PC-9 (cell line): Measurements from ENCODE around the gene GAP43. TPM values are rescaled to one million over a fixed set of nuclear protein-coding genes. Genes with fewer than 3 reads are reported as not detected.

Experiments
- BruUV-seq: library from RNA; stranded (reverse); fragments of 400-500 nt; replicated peaks from 2 replicates; lab custom pipeline; 2021; lab: Mats Ljungman, UMichigan
- CTCF ChIA-PET: fragments of 300-600 bp; sonication (Branson Sonifier 250); formaldehyde crosslinking; loops from one replicate; lab custom pipeline; 2022; ENCODE audit warnings: antibody characterized with exemption; lab: Charles Lee
- POLR2A ChIA-PET: fragments of 300-600 bp; sonication (Branson Sonifier 250); formaldehyde crosslinking; loops from one replicate; lab custom pipeline; 2022; ENCODE audit warnings: antibody characterized with exemption; ENCODE audit not compliant: unreplicated experiment; lab: Charles Lee
- DNase-seq, 2 experiments: peaks; one replicate each; pipeline versions ENCODE4 v3.0.0 to v3.0.0-alpha.2; 2015 to 2022; ENCODE audit warnings: mixed read lengths in 1 of 2
- H2AFZ ChIP-seq: fragments of 200-600 bp; sonication (generic); 2 replicates; pipeline ENCODE4 v1.8.1; 2017; ENCODE audit warnings: antibody characterized with exemption
- H3F3A ChIP-seq: fragments of 200-600 bp; sonication (generic); 2 replicates; pipeline ENCODE4 v1.8.1; 2017; ENCODE audit warnings: antibody characterized with exemption, mild to moderate bottlenecking, low read depth; ENCODE audit not compliant: insufficient read depth
- H3K27ac ChIP-seq: fragments of 200-600 bp; sonication (generic); 2 replicates; pipeline ENCODE4 v1.6.1; 2016; ENCODE audit warnings: mixed run types
- H3K27me3 ChIP-seq: fragments of 200-600 bp; sonication (generic); 2 replicates; pipeline ENCODE4 v1.6.1; 2016; ENCODE audit warnings: low read depth, mixed run types; ENCODE audit not compliant: insufficient read depth
- H3K36me3 ChIP-seq: fragments of 200-600 bp; sonication (generic); 2 replicates; pipeline ENCODE4 v1.6.1; 2016; ENCODE audit warnings: low read depth, mixed run types
- H3K4me1 ChIP-seq: fragments of 200-600 bp; sonication (generic); replicated peaks from 2 replicates; pipeline ENCODE4 v1.6.1; 2016; ENCODE audit warnings: mixed run types; ENCODE audit not compliant: insufficient read depth
- H3K4me2 ChIP-seq: fragments of 200-600 bp; sonication (generic); 2 replicates; pipeline ENCODE4 v1.6.1; 2017; ENCODE audit warnings: mixed run types
- H3K4me3 ChIP-seq: fragments of 200-600 bp; sonication (generic); 2 replicates; pipeline ENCODE4 v1.6.1; 2016; ENCODE audit warnings: mixed run types
- H3K79me2 ChIP-seq: fragments of 200-600 bp; sonication (generic); 2 replicates; pipeline ENCODE4 v1.6.1; 2017; ENCODE audit warnings: low read depth, mixed run types
- H3K9me2 ChIP-seq: fragments of 200-600 bp; sonication (generic); 2 replicates; pipeline ENCODE4 v1.8.1; 2017; ENCODE audit warnings: mild to moderate bottlenecking; ENCODE audit not compliant: insufficient read depth
- H3K9me3 ChIP-seq: fragments of 200-600 bp; sonication (generic); 2 replicates; pipeline ENCODE4 v1.8.1; 2016; ENCODE audit warnings: low read depth; ENCODE audit not compliant: insufficient read depth
- H4K20me1 ChIP-seq: fragments of 200-600 bp; sonication (generic); 2 replicates; pipeline ENCODE4 v1.8.1; 2017; ENCODE audit not compliant: insufficient read depth
- CTCF ChIP-seq: fragments of 200-600 bp; sonication (generic); conservative IDR thresholded peaks from 2 replicates; pipeline ENCODE4 v1.6.1; 2017; ENCODE audit warnings: mixed run types, antibody characterized with exemption, mild to moderate bottlenecking, moderate library complexity
- EZH2 ChIP-seq: fragments of 200-600 bp; sonication (generic); IDR thresholded peaks from 2 replicates; pipeline ENCODE4 v1.8.0; 2017; ENCODE audit warnings: antibody characterized with exemption, low read depth
- intact Hi-C: fragments of 100-400 bp; cut with micrococcal nuclease; formaldehyde crosslinking; loops from one replicate; pipeline ENCODE4 v1.10.0; 2022; ENCODE audit not compliant: unreplicated experiment
- total RNA-seq: library from RNA; stranded (reverse); gene quantifications from 2 replicates; pipeline ENCODE4 v1.2.3, GENCODE V29; 2021

Gene GAP43
- total RNA-seq, 1 experiment from 2014 or later: not detected

- CTCF ChIA-PET: interaction anchor here (0.6 kb wide), 1 partner anchor 1186 kb away, joined by 6 read pairs; no protein-coding TSS in a partner anchor
- POLR2A ChIA-PET: no interaction called here
- Histone ChIP-seq H3K9me3 (no peaks in the 10 kb centered on the region), H2AFZ (peak overlapping the region; percentile 94), H3K4me3 (peak overlapping the region; percentile 66), H3K9me2 (no peaks in the 10 kb centered on the region), H3K79me2 (no peaks in the 10 kb centered on the region), H3F3A (no peaks in the 10 kb centered on the region), H3K4me2 (peak overlapping the region; percentile 81), H3K27ac (no peak overlapping the region), H3K27me3 (no peaks in the 10 kb centered on the region), H3K4me1 (peaks cover 6% of the 10 kb centered on the region; the same call in 1 of the 2 replicates), H4K20me1 (no peaks in the 10 kb centered on the region), H3K36me3 (no peaks in the 10 kb centered on the region)
- TF ChIP-seq EZH2 (no peak), CTCF (no peak)
- DNase-seq: peak in 1 of 2 experiments; percentile 73
- intact Hi-C loops: loop anchor here (2.0 kb wide), 1 partner anchor 510 kb away; no protein-coding TSS in a partner anchor
- BruUV-seq: TSS peak; percentile 78
These were observed 35.2 kb downstream of the GAP43 start for GRCh38 chr3:115658337-115659181.

DNA sequence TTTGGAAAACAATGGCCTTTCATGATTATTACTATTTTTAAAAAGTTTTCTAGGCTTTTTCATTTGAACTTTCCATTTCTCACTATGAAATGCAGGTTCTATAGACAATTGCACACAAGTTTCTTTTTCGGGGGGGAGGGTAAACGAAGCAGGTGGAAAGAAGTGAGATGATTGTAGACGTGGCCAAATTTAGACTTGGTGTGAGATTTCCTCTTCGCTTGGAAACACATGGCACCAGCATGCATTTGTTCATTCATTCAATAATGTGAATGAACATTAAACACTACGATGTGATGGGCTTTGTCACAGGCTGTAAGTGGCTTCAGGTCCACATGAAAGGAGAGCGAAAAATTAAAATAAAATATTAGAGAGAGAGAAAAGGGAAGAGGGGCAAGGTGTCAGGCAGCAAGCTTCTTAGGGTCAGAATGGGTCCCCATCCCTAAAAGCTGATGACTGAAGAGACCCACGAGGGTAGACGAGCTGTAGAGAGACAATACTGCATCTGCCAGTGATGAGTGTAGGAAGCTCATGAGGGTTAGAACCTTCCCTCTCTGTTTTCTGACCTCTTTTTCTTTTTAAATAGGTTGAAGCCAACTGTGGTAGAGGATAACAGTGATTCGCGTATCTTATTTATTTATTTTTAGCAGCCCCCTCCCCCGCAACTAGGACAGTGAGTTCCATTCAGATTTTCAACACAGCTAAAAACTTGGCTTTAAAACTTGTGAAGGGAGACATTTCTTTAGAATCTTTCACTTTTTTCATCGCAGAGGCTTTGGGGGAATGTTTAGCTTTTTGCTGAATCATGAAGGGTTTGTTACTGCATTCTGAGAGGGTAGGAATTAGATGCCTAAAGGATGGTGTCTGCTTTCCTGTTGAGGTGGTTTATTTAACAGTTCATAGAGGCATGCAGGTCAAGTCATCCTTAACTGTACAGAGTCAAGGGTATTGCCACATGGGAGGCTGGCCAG is 36.2 kb downstream of the GAP43 start:
- ChIA-PET CTCF (no interaction called here), POLR2A (no interaction called here)
- no peaks in the 10 kb centered on the region for H3K9me3 ChIP-seq
- intact Hi-C loops: loop anchor here (2.0 kb wide), 1 partner anchor 511 kb away; no protein-coding TSS in a partner anchor
- no peak for DNase-seq
- H3K27ac ChIP-seq: no peak overlapping the region
- no peaks in the 10 kb centered on the region for H4K20me1 ChIP-seq
- no peaks in the 10 kb centered on the region for H3K36me3 ChIP-seq
- no peak for TF ChIP-seq CTCF
- no peak for TF ChIP-seq EZH2
- H3K79me2 ChIP-seq: no peaks in the 10 kb centered on the region
- peaks cover 6% of the 10 kb centered on the region; the same call in 1 of the 2 replicates for H3K4me1 ChIP-seq
- no peaks in the 10 kb centered on the region for H3F3A ChIP-seq
- peak overlapping the region; percentile 81; the same call in 1 of the 2 replicates for H3K4me2 ChIP-seq
- BruUV-seq: no TSS peak
- no peak overlapping the region for H2AFZ ChIP-seq
- H3K4me3 ChIP-seq: no peak overlapping the region
- no peaks in the 10 kb centered on the region for H3K9me2 ChIP-seq
- H3K27me3 ChIP-seq: no peaks in the 10 kb centered on the region

- Histone ChIP-seq H3K27me3 (no peaks in the 10 kb centered on the region), H3K9me2 (no peaks in the 10 kb centered on the region), H3F3A (no peaks in the 10 kb centered on the region), H3K9me3 (no peaks in the 10 kb centered on the region), H3K4me1 (peaks cover 6% of the 10 kb centered on the region; the same call in 1 of the 2 replicates), H2AFZ (no peak overlapping the region), H3K4me3 (no peak overlapping the region), H3K27ac (no peak overlapping the region), H3K36me3 (no peaks in the 10 kb centered on the region), H4K20me1 (no peaks in the 10 kb centered on the region), H3K4me2 (no peak overlapping the region), H3K79me2 (no peaks in the 10 kb centered on the region)
- ChIA-PET CTCF (no interaction called here), POLR2A (no interaction called here)
- intact Hi-C loops: no loop called here
- no peak for DNase-seq
- TF ChIP-seq EZH2 (no peak), CTCF (no peak)
- no TSS peak for BruUV-seq
These were observed 37.5 kb downstream of the GAP43 start for GRCh38 chr3:115660646-115661337.
